Mucosa of stomach (tissue), 1 donor: Measurements from ENCODE around the gene CEP250.

Experiments used
- H3K27me3 ChIP-seq: one replicate; pipeline ENCODE4 v1.7.0; 2013; ENCODE audit warnings: mild to moderate bottlenecking, low read length; ENCODE audit not compliant: control insufficient read depth, insufficient read depth
- H3K36me3 ChIP-seq: one replicate; pipeline ENCODE4 v1.7.0; 2013; ENCODE audit warnings: low read length; ENCODE audit not compliant: control insufficient read depth, insufficient read depth
- H3K4me1 ChIP-seq: one replicate; pipeline ENCODE4 v1.7.0; 2013; ENCODE audit warnings: mild to moderate bottlenecking, low read length; ENCODE audit not compliant: control insufficient read depth, insufficient read depth
- H3K4me3 ChIP-seq: one replicate; pipeline ENCODE4 v1.7.0; 2013; ENCODE audit warnings: low read length
- H3K9ac ChIP-seq: one replicate; pipeline ENCODE4 v1.7.0; 2013; ENCODE audit warnings: mild to moderate bottlenecking, low read length, moderate library complexity
- H3K9me3 ChIP-seq: one replicate; pipeline ENCODE4 v1.7.0; 2013; ENCODE audit warnings: mild to moderate bottlenecking, low read length, moderate library complexity; ENCODE audit not compliant: control insufficient read depth
- donor health status: Pancreatic carcinoma.

The CEP250 gene

DNA sequence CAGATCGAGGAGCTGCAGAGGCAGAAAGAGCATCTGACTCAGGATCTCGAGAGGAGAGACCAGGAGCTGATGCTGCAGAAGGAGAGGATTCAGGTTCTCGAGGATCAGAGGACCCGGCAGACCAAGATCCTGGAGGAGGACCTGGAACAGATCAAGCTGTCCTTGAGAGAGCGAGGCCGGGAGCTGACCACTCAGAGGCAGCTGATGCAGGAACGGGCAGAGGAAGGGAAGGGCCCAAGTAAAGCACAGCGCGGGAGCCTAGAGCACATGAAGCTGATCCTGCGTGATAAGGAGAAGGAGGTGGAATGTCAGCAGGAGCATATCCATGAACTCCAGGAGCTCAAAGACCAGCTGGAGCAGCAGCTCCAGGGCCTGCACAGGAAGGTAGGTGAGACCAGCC, 47.9 kb downstream of the CEP250 start:
- H3K9ac ChIP-seq: no peak overlapping the region
- H3K4me3 ChIP-seq: no peak overlapping the region
- H3K36me3 ChIP-seq: peaks cover 4% of the 10 kb centered on the region

DNA sequence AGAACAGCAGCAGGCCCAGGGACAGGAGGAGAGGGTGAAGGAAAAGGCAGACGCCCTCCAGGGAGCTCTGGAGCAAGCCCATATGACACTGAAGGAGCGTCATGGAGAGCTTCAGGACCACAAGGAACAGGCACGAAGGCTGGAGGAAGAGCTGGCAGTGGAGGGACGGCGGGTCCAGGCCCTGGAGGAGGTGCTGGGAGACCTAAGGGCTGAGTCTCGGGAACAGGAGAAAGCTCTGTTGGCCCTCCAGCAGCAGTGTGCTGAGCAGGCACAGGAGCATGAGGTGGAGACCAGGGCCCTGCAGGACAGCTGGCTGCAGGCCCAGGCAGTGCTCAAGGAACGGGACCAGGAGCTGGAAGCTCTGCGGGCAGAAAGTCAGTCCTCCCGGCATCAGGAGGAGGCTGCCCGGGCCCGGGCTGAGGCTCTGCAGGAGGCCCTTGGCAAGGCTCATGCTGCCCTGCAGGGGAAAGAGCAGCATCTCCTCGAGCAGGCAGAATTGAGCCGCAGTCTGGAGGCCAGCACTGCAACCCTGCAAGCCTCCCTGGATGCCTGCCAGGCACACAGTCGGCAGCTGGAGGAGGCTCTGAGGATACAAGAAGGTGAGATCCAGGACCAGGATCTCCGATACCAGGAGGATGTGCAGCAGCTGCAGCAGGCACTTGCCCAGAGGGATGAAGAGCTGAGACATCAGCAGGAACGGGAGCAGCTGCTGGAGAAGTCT, 48.6 kb downstream of the CEP250 start:
- no peak overlapping the region for H3K9ac ChIP-seq
- no peak overlapping the region for H3K4me3 ChIP-seq
- H3K36me3 ChIP-seq: peaks cover 4% of the 10 kb centered on the region
- no peaks in the 10 kb centered on the region for H3K4me1 ChIP-seq
- no peaks in the 10 kb centered on the region for H3K9me3 ChIP-seq
- H3K27me3 ChIP-seq: no peaks in the 10 kb centered on the region

More for the DNA sequence above, 47.9 kb downstream of the CEP250 start:
- no peaks in the 10 kb centered on the region for H3K27me3 ChIP-seq
- H3K9me3 ChIP-seq: no peaks in the 10 kb centered on the region
- H3K4me1 ChIP-seq: no peaks in the 10 kb centered on the region

DNA sequence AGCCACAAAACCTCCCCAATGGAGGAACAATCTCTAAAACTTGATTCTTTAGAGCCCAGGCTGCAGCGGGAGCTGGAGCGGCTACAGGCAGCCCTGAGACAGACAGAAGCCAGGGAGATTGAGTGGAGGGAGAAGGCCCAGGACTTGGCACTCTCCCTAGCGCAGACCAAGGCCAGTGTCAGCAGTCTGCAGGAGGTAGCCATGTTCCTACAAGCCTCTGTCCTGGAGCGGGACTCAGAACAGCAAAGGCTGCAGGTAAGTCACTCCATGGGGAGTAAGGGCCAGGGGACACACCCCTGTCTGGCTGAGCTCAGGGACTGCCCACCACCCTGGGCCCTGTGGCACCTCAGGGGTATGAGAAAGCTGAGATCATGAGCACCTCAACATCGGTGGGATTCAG, 49.4 kb downstream of the CEP250 start:
- Histone ChIP-seq H3K9me3 (no peaks in the 10 kb centered on the region), H3K36me3 (peaks cover 4% of the 10 kb centered on the region), H3K9ac (no peak overlapping the region), H3K27me3 (no peaks in the 10 kb centered on the region), H3K4me3 (no peak overlapping the region), H3K4me1 (no peaks in the 10 kb centered on the region)

DNA sequence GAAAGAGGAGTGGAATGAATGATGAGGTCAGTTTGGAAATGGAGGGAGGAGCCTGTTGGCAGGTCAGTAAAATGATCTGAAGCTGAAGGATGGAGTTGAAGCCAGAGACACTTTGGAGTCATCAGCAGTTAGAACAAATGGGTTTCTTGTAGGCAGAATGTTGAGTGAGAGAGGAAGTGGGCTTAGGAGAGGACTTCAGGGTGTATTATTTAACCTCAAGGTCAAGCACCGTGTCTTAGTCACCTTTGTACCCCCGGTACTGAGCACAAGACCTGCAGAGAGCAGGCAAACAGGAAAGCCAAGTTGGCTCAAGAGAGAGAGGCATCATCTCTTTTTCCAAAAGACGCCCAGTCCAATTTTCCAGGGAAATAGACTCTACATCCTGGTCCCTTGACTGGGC, 50.8 kb downstream of the CEP250 start:
- no peaks in the 10 kb centered on the region for H3K27me3 ChIP-seq
- no peaks in the 10 kb centered on the region for H3K4me1 ChIP-seq
- no peak overlapping the region for H3K4me3 ChIP-seq
- H3K9ac ChIP-seq: no peak overlapping the region
- H3K36me3 ChIP-seq: peaks cover 4% of the 10 kb centered on the region
- no peaks in the 10 kb centered on the region for H3K9me3 ChIP-seq

DNA sequence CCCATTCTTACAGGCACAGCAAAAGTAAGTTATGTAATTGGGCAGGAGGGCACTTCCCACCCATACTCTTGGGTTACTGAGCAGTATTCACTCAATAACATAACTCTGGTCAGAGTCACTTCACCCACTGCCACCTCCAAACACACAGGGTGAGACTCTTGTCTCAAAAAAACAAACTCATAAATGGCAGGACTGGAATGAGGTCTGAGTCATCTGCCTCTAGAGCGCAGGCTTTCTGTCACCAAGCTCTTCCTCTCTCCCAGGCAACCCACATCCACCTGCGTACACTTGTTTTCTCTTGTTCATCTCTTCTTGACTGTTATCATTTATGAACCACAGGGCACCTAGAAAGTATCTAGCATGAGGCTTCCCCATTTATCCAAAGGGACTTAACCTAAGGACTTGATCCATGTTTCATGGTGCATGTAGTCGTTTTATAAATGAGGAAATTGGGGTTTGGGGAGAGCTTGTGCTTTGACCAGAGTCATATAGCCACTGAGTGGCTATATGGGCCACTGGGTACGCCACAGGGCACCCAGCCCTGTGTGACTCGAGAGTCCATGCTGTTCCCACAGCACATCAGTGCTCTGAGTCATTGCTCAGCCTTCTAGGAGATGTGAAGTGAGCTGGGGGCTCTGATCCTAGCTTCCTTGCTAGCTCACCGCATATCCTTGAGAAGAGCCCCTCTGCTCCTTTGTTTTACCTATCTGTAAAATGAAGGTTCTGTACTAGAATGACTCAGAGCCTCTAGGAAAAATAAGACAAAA, 51.7 kb downstream of the CEP250 start:
- Histone ChIP-seq H3K4me1 (no peaks in the 10 kb centered on the region), H3K36me3 (no peaks in the 10 kb centered on the region), H3K9me3 (no peaks in the 10 kb centered on the region), H3K9ac (no peak overlapping the region), H3K4me3 (no peak overlapping the region), H3K27me3 (no peaks in the 10 kb centered on the region)

DNA sequence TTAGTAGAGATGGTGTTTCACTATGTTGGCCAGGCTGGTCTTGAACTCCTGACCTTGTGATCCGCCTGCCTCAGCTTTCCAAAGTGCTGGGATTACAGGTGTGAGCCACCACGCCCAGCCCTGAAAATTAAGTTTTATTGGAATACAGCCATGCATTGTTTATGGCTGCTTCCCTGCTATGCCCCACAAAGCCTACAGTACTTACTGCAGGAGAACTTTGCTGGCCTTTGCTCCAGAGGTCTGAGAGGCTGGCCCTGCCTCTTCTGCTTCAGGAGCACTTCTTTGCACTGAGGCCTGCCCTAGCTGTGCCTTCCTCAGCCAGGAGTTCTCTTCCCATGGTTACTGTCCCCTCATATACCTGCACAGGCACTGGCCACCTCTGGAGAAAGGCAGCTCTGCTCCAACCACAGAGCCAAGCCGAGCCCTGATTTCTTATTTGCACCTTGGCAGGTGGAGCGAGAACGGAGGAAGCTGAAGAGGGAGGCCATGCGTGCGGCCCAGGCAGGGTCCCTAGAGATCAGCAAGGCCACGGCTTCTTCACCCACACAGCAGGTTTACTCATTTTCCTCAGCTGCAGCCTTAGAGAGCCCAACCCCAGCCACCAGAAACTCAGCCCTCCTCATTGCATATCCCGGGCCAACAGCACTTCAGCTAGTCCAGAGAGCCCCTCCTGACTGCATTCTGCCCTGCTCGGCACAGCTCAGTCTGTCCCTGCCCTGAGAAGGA, 53.3 kb downstream of the CEP250 start:
- peaks cover under 1% of the 10 kb centered on the region for H3K4me1 ChIP-seq
- H3K9me3 ChIP-seq: no peaks in the 10 kb centered on the region
- no peaks in the 10 kb centered on the region for H3K36me3 ChIP-seq
- no peak overlapping the region for H3K4me3 ChIP-seq
- H3K27me3 ChIP-seq: no peaks in the 10 kb centered on the region
- H3K9ac ChIP-seq: no peak overlapping the region

- H3K4me1 ChIP-seq: peaks cover 16% of the 10 kb centered on the region
- H3K36me3 ChIP-seq: no peaks in the 10 kb centered on the region
- H3K9ac ChIP-seq: no peak overlapping the region
- H3K9me3 ChIP-seq: no peaks in the 10 kb centered on the region
- H3K27me3 ChIP-seq: no peaks in the 10 kb centered on the region
- H3K4me3 ChIP-seq: no peak overlapping the region
Measured at GRCh38 chr20:35510951-35511735, 55.7 kb downstream of the CEP250 start.

DNA sequence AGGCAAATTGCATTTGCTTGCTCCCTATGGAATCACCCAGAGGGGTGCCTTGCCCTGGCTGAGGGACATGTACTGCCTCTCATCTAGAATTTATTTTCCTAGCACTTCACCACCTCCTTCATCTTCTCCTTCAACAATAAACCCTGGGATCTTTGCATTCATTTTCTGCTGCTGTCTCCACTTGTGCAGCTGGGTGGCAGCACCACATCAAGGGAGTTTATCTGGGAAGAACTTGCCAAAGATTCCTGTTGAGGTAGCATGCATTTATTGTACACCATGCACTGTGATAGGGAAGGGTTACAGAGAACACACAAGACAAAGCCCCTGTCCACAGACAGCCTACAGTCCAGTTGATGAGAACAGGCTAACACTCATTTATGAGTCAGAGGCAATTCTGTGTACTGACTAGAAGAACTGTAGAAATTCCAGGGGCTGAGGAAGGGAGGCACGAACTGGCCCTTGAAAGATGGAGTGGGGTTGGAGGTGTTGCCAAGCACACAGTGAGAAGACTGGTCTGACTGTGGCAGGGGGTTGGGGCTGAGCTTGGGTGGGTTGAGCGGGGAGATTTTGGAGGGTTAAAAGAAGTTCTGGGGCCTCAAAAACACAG, 56.5 kb downstream of the CEP250 start:
- Histone ChIP-seq H3K4me3 (no peak overlapping the region), H3K36me3 (no peaks in the 10 kb centered on the region), H3K4me1 (peaks cover 23% of the 10 kb centered on the region), H3K27me3 (no peaks in the 10 kb centered on the region), H3K9ac (no peak overlapping the region), H3K9me3 (no peaks in the 10 kb centered on the region)

DNA sequence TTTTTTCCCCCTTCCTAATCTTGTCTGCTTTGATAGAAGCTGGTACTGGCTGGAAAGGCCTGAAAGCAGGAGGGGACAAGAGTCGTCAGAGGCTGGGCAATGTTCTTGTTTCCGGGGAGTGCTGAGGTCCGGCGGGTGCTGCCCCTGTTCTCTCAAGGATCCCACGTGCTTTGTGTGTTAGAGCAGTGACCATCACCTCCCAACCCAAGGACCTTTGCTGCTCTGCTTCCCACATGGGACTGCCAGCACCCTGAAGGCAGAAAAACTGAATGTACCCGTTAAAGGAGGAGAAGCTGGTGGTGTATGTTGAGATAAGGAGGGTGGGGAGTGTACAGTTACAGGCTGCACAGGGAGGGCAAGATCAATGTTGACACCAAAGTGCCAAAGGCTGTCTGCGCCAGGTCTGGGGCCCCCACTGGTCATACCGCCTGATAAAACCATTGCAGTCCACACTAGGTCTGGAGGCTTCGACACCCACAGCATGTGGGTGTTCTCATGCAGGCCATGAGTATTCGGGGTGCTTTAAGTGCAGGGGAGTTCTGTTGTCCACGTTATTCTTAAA, 59.1 kb downstream of the CEP250 start:
- no peaks in the 10 kb centered on the region for H3K36me3 ChIP-seq
- H3K9me3 ChIP-seq: no peaks in the 10 kb centered on the region
- no peak overlapping the region for H3K4me3 ChIP-seq
- H3K4me1 ChIP-seq: peaks cover 24% of the 10 kb centered on the region
- H3K9ac ChIP-seq: no peak overlapping the region
- H3K27me3 ChIP-seq: no peaks in the 10 kb centered on the region

GRCh38 chr20:35515341-35515740, 59.9 kb downstream of the CEP250 start:
- H3K27me3 ChIP-seq: no peaks in the 10 kb centered on the region
- H3K4me1 ChIP-seq: peaks cover 24% of the 10 kb centered on the region
- no peak overlapping the region for H3K4me3 ChIP-seq
- H3K9ac ChIP-seq: no peak overlapping the region
- H3K36me3 ChIP-seq: no peaks in the 10 kb centered on the region
- no peaks in the 10 kb centered on the region for H3K9me3 ChIP-seq

DNA sequence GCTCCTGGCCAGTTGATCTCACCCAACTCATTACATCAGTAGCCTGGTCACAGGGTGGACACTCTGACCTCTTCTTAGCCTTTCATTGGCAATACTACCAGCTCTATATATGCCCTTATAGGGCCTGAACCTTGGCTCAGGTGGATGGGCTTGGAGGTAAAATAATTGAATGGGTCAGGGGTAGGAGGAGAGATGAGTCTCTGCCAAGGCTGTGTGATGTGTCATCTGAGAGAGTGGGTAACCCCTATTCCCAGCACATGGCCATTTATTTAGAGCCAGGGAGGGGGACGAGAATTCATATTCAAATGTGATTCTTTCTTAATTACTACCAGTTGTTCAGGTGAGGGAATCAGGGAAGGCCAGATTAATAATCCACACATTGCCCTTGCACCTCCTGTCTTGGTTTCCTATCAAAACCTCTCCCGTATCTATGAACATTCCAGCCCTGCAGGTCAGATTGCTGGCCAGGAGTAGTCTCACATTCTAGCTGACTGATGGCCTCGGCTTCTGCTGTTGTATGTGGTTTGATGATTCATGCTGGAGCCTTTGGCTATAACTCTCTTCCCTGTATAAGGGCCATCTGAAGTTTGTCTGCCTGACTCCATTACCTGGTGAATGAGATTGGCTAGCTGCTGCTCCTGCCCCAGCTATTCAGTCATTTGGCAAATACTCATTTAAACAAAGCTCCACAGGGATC, 60.7 kb downstream of the CEP250 start:
- no peak overlapping the region for H3K4me3 ChIP-seq
- no peaks in the 10 kb centered on the region for H3K27me3 ChIP-seq
- no peaks in the 10 kb centered on the region for H3K36me3 ChIP-seq
- no peak overlapping the region for H3K9ac ChIP-seq
- H3K4me1 ChIP-seq: peaks cover 24% of the 10 kb centered on the region
- no peaks in the 10 kb centered on the region for H3K9me3 ChIP-seq
